ENCODE results near the gene GPRIN2. TPM values are rescaled to one million over a fixed set of nuclear protein-coding genes. Genes with fewer than 3 reads are reported as not detected.

The GPRIN2 gene
- total and polyA plus RNA-seq, 2 of the 8 experiments (the other 6 are each of a cell fraction or from before 2014, with no cell fraction given) = 14.3 to 18.6 TPM

DNA sequence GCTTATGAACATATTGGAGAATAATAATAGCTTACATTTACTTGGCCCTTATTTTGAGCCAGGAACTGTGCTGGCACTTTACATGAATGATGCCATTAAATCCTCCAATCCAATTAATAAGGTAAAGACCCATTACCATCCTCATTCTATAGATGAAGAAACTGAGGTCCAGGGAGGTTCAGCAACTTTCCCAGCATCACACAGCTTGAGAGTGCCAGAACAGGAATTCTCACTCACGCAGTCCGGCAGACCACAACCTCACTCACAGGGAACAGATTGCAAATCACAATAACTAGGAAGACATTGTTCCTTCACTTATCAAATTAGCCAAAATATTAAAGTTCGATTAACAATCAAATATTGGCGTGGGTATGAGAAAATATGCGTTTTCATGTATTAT, 18.3 kb downstream of the GPRIN2 start:
- Histone ChIP-seq H4K8ac (ENCODE audit: extremely low read depth, insufficient read depth, low read length) (no peak overlapping the region), H3K56ac (replicated peaks; ENCODE audit: insufficient read length, low read depth, low read length) (no peak overlapping the region), H3K79me1 (ENCODE audit: low read depth, low read length) (no peaks in the 10 kb centered on the region), H2BK5ac (ENCODE audit: low read depth, low read length) (no peak overlapping the region), H3K9me3 (ENCODE audit: insufficient read depth in 2 of 2, low read depth in 1 of 2, low read length in 1 of 2) (no peaks in the 10 kb centered on the region), H3K14ac (ENCODE audit: insufficient read length) (no peak overlapping the region), H3K4ac (replicated peaks; ENCODE audit: insufficient read length, low read depth, low read length) (no peak overlapping the region), H3K23ac (ENCODE audit: insufficient read length) (no peak overlapping the region), H3K23me2 (ENCODE audit: low read depth, low read length) (peaks cover 2% of the 10 kb centered on the region; the same call in 1 of the 2 replicates), H3K4me2 (ENCODE audit: insufficient read depth in 1 of 2, low read depth in 2 of 2, low read length in 2 of 2) (no peak overlapping the region), H3K27me3 (replicated peaks in 1 of 4; ENCODE audit: control insufficient read depth in 3 of 4, extremely low read depth in 1 of 4, insufficient read depth in 3 of 4, low read length in 3 of 4) (peaks cover 0 to 6% (median 1%) of the 10 kb centered on the region in 4 experiments; a peak in 4 of 7 replicates), H2AK5ac (ENCODE audit: low read depth, low read length) (no peak overlapping the region), H2AFZ (ENCODE audit: low read length) (no peak overlapping the region), H2BK15ac (ENCODE audit: low read length) (no peak overlapping the region), H3K4me3 (ENCODE audit: extremely low read depth in 1 of 4, insufficient read depth in 2 of 4, low read depth in 3 of 4, low read length in 4 of 4) (no peak overlapping the region), H3K27ac (ENCODE audit: low read depth, low read length) (no peak overlapping the region), H3K79me2 (ENCODE audit: control insufficient read depth in 1 of 2, insufficient read depth in 2 of 2, low read length in 2 of 2) (no peaks in the 10 kb centered on the region), H4K20me1 (replicated peaks in 1 of 2; ENCODE audit: control insufficient read depth in 1 of 2, insufficient read depth in 2 of 2, low read length in 2 of 2) (peaks cover 0 to 2% of the 10 kb centered on the region in 2 experiments), H2BK120ac (replicated peaks; ENCODE audit: low read depth, low read length) (no peak overlapping the region), H2BK20ac (ENCODE audit: low read length) (no peak overlapping the region), H4K91ac (replicated peaks; ENCODE audit: insufficient read length, low read length) (no peak overlapping the region), H3K9ac (replicated peaks in 1 of 4; ENCODE audit: extremely low read depth in 1 of 4, low read depth in 3 of 4, low read length in 3 of 4) (no peak overlapping the region), H4K5ac (ENCODE audit: insufficient read length, low read depth, low read length) (no peak overlapping the region), H3K4me1 (replicated peaks in 1 of 4; ENCODE audit: control insufficient read depth in 3 of 4, insufficient read depth in 4 of 4, low read length in 3 of 4) (peaks cover 13 to 16% (median 15%) of the 10 kb centered on the region in 4 experiments), H3K36me3 (ENCODE audit: control insufficient read depth in 2 of 4, insufficient read depth in 4 of 4, low read length in 3 of 4) (no peaks in the 10 kb centered on the region), H3K18ac (ENCODE audit: extremely low read depth, low read length) (no peak overlapping the region), H2BK12ac (ENCODE audit: low read depth, low read length) (no peak overlapping the region)
- no peak for FAIRE-seq
- no peak for DNase-seq (ENCODE audit: low read depth in 1 of 2, low spot score in 2 of 2)
- WGBS, 2 experiments (ENCODE audit: extremely low coverage in 1 of 2, insufficient coverage in 1 of 2, insufficient read length in 1 of 2, insufficient replicate concordance in 2 of 2, low coverage in 1 of 2, low lambda C conversion rate in 2 of 2, missing lambda C conversion rate in 1 of 2) = 93% methylated on average over 5 of the region's 5 CpGs; no CpG with 5 or more reads in 1 of the 2 experiments
- TF ChIP-seq SIRT6 (IDR thresholded peaks at IDR 0.05; ENCODE audit: low read length) = no peak
- TF ChIP-seq RBBP5 (IDR thresholded peaks at IDR 0.05; ENCODE audit: borderline replicate concordance, low read depth, low read length) = no peak
- TF ChIP-seq KDM4A (IDR thresholded peaks at IDR 0.05; ENCODE audit: low read depth, low read length, severe bottlenecking) = no peak
- no peak for TF ChIP-seq ATF2 (IDR thresholded peaks at IDR 0.05; ENCODE audit: low read length)
- TF ChIP-seq EZH2 (IDR thresholded peaks at IDR 0.05; ENCODE audit: low read depth, low read length, severe bottlenecking) = no peak
- no peak for TF ChIP-seq TAF1 (IDR thresholded peaks at IDR 0.05; ENCODE audit: low read depth, low read length)
- TF ChIP-seq ZNF274 (IDR thresholded peaks at IDR 0.05; ENCODE audit: borderline replicate concordance, extremely low read depth, low read length) = no peak
- no peak for TF ChIP-seq SP4 (IDR thresholded peaks at IDR 0.05; ENCODE audit: low read length)
- TF ChIP-seq POLR2AphosphoS5 (IDR thresholded peaks at IDR 0.05; ENCODE audit: low read depth, low read length) = no peak
- no peak for TF ChIP-seq YY1 (IDR thresholded peaks at IDR 0.05; ENCODE audit: low read depth, low read length)
- ChIA-PET CTCF (ENCODE audit: partially characterized antibody) (interaction anchor here (1.1 to 6.5 kb wide), 8 partner anchors 10 to 309 kb away, joined by 3 to 46 read pairs (median 4); no protein-coding TSS in a partner anchor), POLR2A (ENCODE audit: partially characterized antibody) (interaction anchor here (1.2 to 1.6 kb wide), 2 partner anchors 15 to 17 kb away, joined by 3 to 5 read pairs; no protein-coding TSS in a partner anchor)
